WTC11 (cell line): Measurements from ENCODE around the gene ANKRD28.

ENCODE experiments used
- CREB1 ChIP-seq: sonication (generic); formaldehyde crosslinking; IDR thresholded peaks from 2 replicates; pipeline ENCODE4 v1.8.0; 2023; ENCODE audit warnings: mild to moderate bottlenecking, missing genetic modification reagents
- CREM ChIP-seq: sonication (generic); formaldehyde crosslinking; IDR thresholded peaks from 2 replicates; pipeline ENCODE4 v1.8.1; 2022; ENCODE audit warnings: mild to moderate bottlenecking, missing genetic modification reagents, moderate library complexity
- CTCF ChIP-seq: fragments of 200-600 bp; IDR thresholded peaks from 2 replicates; pipeline ENCODE4 v1.8.0; 2022; ENCODE audit warnings: antibody characterized with exemption
- ETV6 ChIP-seq: sonication (generic); formaldehyde crosslinking; IDR thresholded peaks from 2 replicates; pipeline ENCODE4 v1.8.1; 2022; ENCODE audit warnings: mild to moderate bottlenecking, missing genetic modification reagents
- JUN ChIP-seq: sonication (generic); formaldehyde crosslinking; IDR thresholded peaks from 2 replicates; pipeline ENCODE4 v1.8.0; 2023; ENCODE audit warnings: mild to moderate bottlenecking, missing genetic modification reagents
- NR2C2 ChIP-seq: sonication (generic); formaldehyde crosslinking; IDR thresholded peaks from 2 replicates; pipeline ENCODE4 v1.8.0; 2022; ENCODE audit warnings: mild to moderate bottlenecking, missing genetic modification reagents
- SP1 ChIP-seq: sonication (generic); formaldehyde crosslinking; conservative IDR thresholded peaks from 2 replicates; pipeline ENCODE4 v1.8.1; 2022; ENCODE audit warnings: missing genetic modification reagents
- STAT6 ChIP-seq: sonication (generic); formaldehyde crosslinking; conservative IDR thresholded peaks from 2 replicates; pipeline ENCODE4 v1.8.1; 2023; ENCODE audit warnings: mild to moderate bottlenecking, low read depth, missing genetic modification reagents, moderate library complexity
- TCF7 ChIP-seq: sonication (generic); formaldehyde crosslinking; IDR thresholded peaks from 2 replicates; pipeline ENCODE4 v1.8.0; 2022; ENCODE audit warnings: mild to moderate bottlenecking, low read depth, missing genetic modification reagents, moderate library complexity
- TEAD1 ChIP-seq: sonication (generic); formaldehyde crosslinking; IDR thresholded peaks from 2 replicates; pipeline ENCODE4 v1.8.0; 2022; ENCODE audit warnings: mild to moderate bottlenecking, missing genetic modification reagents
- TEAD4 ChIP-seq: sonication (generic); formaldehyde crosslinking; IDR thresholded peaks from 2 replicates; pipeline ENCODE4 v1.8.0; 2022; ENCODE audit warnings: mild to moderate bottlenecking, missing genetic modification reagents

GRCh38 chr3:15768421-15769255 lies 29.1 kb downstream of the ANKRD28 start:
- TF ChIP-seq JUN (CRISPR knock-in tag): no peak
- no peak for TF ChIP-seq ETV6
- TF ChIP-seq CTCF: no peak
- no peak for TF ChIP-seq STAT6
- TF ChIP-seq TEAD4 (CRISPR knock-in tag): no peak
- no peak for TF ChIP-seq NR2C2 (CRISPR knock-in tag)
- no peak for TF ChIP-seq SP1
- TF ChIP-seq TCF7 (CRISPR knock-in tag): no peak
- no peak for TF ChIP-seq TEAD1
- TF ChIP-seq CREM (CRISPR knock-in tag): no peak
- TF ChIP-seq CREB1 (CRISPR knock-in tag): no peak
